SU-DHL-6 (cell line): ENCODE data around the gene DOCK1.

Experiments used
- H2AFZ ChIP-seq: fragments of 200-600 bp; sonication (generic); 2 replicates; pipeline ENCODE4 v1.6.1; 2014; ENCODE audit warnings: low read depth, mild to moderate bottlenecking, moderate library complexity, mixed read lengths, antibody characterized with exemption, low read length; ENCODE audit not compliant: severe bottlenecking
- H3F3A ChIP-seq: fragments of 200-600 bp; shearing (Covaris generic); 2 replicates; pipeline ENCODE4 v1.6.0; 2016; ENCODE audit warnings: antibody characterized with exemption, mild to moderate bottlenecking; ENCODE audit not compliant: insufficient read depth
- H3K27ac ChIP-seq: fragments of 200-600 bp; sonication (generic); 2 replicates; pipeline ENCODE4 v1.5.1; 2016; ENCODE audit warnings: low read depth, mild to moderate bottlenecking, low read length, moderate library complexity, mixed read lengths
- H3K27me3 ChIP-seq: fragments of 200-600 bp; sonication (generic), shearing (Covaris generic); 2 replicates; pipeline ENCODE4 v1.6.0; 2014; ENCODE audit warnings: mild to moderate bottlenecking, low read length
- H3K36me3 ChIP-seq: fragments of 200-600 bp; sonication (generic); 2 replicates; pipeline ENCODE4 v1.6.1; 2014; ENCODE audit warnings: mild to moderate bottlenecking, low read length, mixed read lengths
- H3K4me2 ChIP-seq: fragments of 300-600, 200-600 bp; shearing (Covaris generic), sonication (generic); 2 replicates; pipeline ENCODE4 v1.6.0; 2014; ENCODE audit warnings: low read length, low read depth, mild to moderate bottlenecking; ENCODE audit not compliant: poor library complexity, severe bottlenecking
- H3K4me3 ChIP-seq: fragments of 200-600 bp; sonication (generic); 2 replicates; pipeline ENCODE4 v1.5.1; 2014; ENCODE audit warnings: antibody characterized with exemption, low read length, mild to moderate bottlenecking, mixed read lengths; ENCODE audit not compliant: insufficient read depth, poor library complexity, severe bottlenecking
- H3K79me2 ChIP-seq: fragments of 200-600 bp; sonication (generic); 2 replicates; pipeline ENCODE4 v1.6.1; 2014; ENCODE audit warnings: mild to moderate bottlenecking, low read length, moderate library complexity; ENCODE audit not compliant: insufficient read depth
- H3K9ac ChIP-seq: fragments of 200-600 bp; sonication (generic); 2 replicates; pipeline ENCODE4 v1.7.0; 2014; ENCODE audit warnings: mild to moderate bottlenecking, low read length
- H3K9me2 ChIP-seq: fragments of 200-600 bp; sonication (generic); replicated peaks from 2 replicates; pipeline ENCODE4 v1.6.1; 2014; ENCODE audit warnings: low read length; ENCODE audit not compliant: insufficient read depth
- H3K9me3 ChIP-seq: fragments of 200-600 bp; sonication (generic); 2 replicates; pipeline ENCODE4 v1.6.1; 2014; ENCODE audit warnings: low read length, mixed read lengths; ENCODE audit not compliant: insufficient read depth
- H4K20me1 ChIP-seq: fragments of 200-600 bp; sonication (generic); 2 replicates; pipeline ENCODE4 v1.6.1; 2014; ENCODE audit warnings: low read depth, mild to moderate bottlenecking, antibody characterized with exemption, low read length, moderate library complexity, mixed read lengths
- EZH2phosphoT487 ChIP-seq: fragments of 200-600 bp; sonication (generic), shearing (Covaris generic); conservative IDR thresholded peaks from 2 replicates; pipeline ENCODE4 v1.6.1; 2018; ENCODE audit warnings: mild to moderate bottlenecking, antibody characterized with exemption, low read length, moderate library complexity, mixed read lengths
- TF ChIP-seq, protein P1 (sequence below): fragments of 200-600 bp; sonication (generic); IDR thresholded peaks from one replicate; pipeline ENCODE4 v1.5.1; 2017; ENCODE audit warnings: antibody characterized with exemption, mild to moderate bottlenecking, low read length, moderate library complexity; ENCODE audit not compliant: insufficient read depth, poor library complexity, severe bottlenecking

The DOCK1 gene

DNA sequence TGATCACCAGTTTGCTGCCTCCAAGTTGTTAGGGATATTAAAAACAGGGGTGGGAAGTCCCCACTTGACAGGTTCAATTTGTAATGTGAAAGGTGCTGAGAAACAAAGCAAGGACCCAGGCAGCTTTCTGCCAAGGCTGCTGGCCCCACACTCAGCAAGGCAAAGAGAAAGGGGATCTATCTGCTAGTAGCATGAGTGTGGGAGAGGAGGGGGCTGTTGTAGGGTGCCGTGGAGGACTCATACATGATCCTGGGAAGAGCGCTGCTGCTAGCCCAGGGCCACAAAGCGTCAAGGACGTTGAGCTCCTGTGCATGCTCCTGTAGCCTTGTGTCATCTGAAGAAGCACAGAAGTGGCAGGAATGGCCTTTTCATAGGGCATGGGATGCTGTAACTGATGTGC, 387.7 kb downstream of the DOCK1 start:
- H3K36me3 ChIP-seq = no peaks in the 10 kb centered on the region
- TF ChIP-seq, protein P1, sequence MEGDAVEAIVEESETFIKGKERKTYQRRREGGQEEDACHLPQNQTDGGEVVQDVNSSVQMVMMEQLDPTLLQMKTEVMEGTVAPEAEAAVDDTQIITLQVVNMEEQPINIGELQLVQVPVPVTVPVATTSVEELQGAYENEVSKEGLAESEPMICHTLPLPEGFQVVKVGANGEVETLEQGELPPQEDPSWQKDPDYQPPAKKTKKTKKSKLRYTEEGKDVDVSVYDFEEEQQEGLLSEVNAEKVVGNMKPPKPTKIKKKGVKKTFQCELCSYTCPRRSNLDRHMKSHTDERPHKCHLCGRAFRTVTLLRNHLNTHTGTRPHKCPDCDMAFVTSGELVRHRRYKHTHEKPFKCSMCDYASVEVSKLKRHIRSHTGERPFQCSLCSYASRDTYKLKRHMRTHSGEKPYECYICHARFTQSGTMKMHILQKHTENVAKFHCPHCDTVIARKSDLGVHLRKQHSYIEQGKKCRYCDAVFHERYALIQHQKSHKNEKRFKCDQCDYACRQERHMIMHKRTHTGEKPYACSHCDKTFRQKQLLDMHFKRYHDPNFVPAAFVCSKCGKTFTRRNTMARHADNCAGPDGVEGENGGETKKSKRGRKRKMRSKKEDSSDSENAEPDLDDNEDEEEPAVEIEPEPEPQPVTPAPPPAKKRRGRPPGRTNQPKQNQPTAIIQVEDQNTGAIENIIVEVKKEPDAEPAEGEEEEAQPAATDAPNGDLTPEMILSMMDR = no peak
- TF ChIP-seq EZH2phosphoT487 = no peak
- H4K20me1 ChIP-seq = no peaks in the 10 kb centered on the region
- no peaks in the 10 kb centered on the region for H3K9me2 ChIP-seq
- H3F3A ChIP-seq = no peaks in the 10 kb centered on the region
- no peak overlapping the region for H3K4me3 ChIP-seq
- H3K9me3 ChIP-seq = no peaks in the 10 kb centered on the region
- H3K4me2 ChIP-seq = no peak overlapping the region
- no peak overlapping the region for H3K27ac ChIP-seq
- no peak overlapping the region for H3K9ac ChIP-seq
- H2AFZ ChIP-seq = no peak overlapping the region
- no peaks in the 10 kb centered on the region for H3K27me3 ChIP-seq
- H3K79me2 ChIP-seq = no peaks in the 10 kb centered on the region

DNA sequence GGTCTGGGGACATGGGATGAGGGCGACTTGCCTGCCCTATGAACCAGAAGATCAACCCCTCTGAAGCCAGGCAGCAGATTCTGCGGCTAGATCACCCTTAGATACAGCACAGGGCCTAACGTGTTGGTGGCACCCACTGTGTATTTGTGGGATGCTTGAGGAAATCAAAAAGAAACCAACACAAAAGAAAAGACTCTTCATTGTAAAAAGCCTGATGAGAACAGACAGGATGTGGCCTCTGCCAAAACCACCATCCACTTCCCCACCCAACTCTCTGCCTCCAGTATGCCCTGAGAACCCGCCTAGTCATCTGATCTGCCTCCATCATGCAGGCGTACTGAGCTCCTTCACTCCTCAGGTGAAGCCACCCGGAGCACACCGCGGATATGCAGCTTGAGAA, 388.4 kb downstream of the DOCK1 start:
- Histone ChIP-seq H3K9ac (no peak overlapping the region), H4K20me1 (no peaks in the 10 kb centered on the region), H3K4me2 (no peak overlapping the region), H3K9me2 (no peaks in the 10 kb centered on the region), H3K79me2 (no peaks in the 10 kb centered on the region), H3K36me3 (no peaks in the 10 kb centered on the region), H3K4me3 (no peak overlapping the region), H3K27me3 (no peaks in the 10 kb centered on the region), H2AFZ (no peak overlapping the region), H3K27ac (no peak overlapping the region), H3F3A (no peaks in the 10 kb centered on the region), H3K9me3 (no peaks in the 10 kb centered on the region)
- TF ChIP-seq, protein P1 = no peak
- no peak for TF ChIP-seq EZH2phosphoT487

DNA sequence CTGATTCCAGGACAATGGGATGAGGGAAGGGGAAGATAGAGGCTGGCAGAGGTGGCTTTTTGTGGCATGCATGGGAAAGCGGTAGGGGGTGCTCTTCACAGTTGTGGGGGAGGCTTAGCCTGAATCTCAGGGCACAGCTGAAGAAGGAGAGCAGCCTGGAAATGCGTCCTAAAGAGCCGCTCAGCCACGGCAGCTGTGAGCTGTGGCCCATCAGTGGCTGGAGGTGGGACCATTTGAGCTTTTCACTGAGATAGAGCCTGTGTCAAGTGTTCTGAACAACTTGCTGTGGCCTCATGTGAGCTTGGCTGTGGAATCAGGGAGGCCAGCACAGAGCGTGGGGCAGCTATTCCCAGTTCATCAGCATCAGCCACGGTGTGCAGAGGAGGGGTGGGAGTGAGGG, 391.5 kb downstream of the DOCK1 start:
- Histone ChIP-seq H3K4me3 (no peak overlapping the region), H3K4me2 (no peak overlapping the region), H3K9me2 (no peaks in the 10 kb centered on the region), H3F3A (no peaks in the 10 kb centered on the region), H3K27ac (no peak overlapping the region), H3K36me3 (no peaks in the 10 kb centered on the region), H3K79me2 (no peaks in the 10 kb centered on the region), H2AFZ (no peak overlapping the region), H4K20me1 (no peaks in the 10 kb centered on the region), H3K27me3 (no peaks in the 10 kb centered on the region), H3K9me3 (no peaks in the 10 kb centered on the region), H3K9ac (no peak overlapping the region)
- no peak for TF ChIP-seq EZH2phosphoT487
- TF ChIP-seq, protein P1 = no peak
